ENCODE results near the gene MAML2. TPM values are rescaled to one million over a fixed set of nuclear protein-coding genes. Genes with fewer than 3 reads are reported as not detected.

MAML2 gene
- total RNA-seq, 3 donors from 2014 or later (not counting 1 experiment from before 2014, with no cell fraction given), result 14.2 to 20.5 (median 16.1) TPM

DNA sequence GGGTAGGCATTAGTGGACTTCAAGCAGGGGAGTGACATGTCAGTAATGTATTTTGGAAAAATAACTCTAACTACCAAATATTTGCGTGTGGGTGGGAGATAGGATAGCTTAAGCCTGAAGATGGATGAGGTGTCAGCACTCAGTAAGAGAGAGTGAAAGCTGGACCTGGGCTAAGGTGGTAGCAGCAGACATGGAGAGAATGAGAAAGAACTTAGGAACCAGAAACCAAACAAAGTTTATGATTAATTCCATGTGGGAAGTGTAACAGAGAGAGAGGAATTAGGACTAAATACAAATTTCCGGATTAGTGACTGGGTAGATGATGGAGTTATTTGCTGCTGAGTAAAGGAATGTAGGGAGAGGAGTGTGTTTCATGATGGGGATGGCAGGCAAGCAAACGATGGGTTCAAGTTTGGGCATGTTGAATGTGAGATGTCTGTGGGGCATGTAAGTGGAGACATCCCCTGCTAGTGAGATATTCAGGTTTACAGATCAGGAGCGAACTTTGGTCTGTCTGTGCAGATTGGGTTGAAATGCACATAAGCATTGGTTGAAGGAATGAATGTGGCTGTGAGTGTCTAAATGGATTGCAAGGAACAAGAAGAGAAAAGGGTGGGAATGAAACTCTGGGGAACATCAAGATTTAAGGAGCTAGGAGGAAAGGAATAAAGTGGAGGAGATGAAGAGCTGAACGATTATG lies 233.5 kb downstream of the MAML2 start:
- Histone ChIP-seq H3K9me3 (ENCODE audit: control insufficient read depth, insufficient read depth, low read length) (no peaks in the 10 kb centered on the region), H3K36me3 (ENCODE audit: control insufficient read depth, insufficient read depth, low read length) (peaks cover 1% of the 10 kb centered on the region), H3K27ac (ENCODE audit: low read length) (no peak overlapping the region), H3K27me3 (ENCODE audit: control insufficient read depth, insufficient read depth, low read length) (no peaks in the 10 kb centered on the region), H3K4me1 (ENCODE audit: control insufficient read depth, insufficient read depth, low read length) (peaks cover 9% of the 10 kb centered on the region), H3K4me3 (ENCODE audit: low read length) (no peak overlapping the region)
- ATAC-seq, result no peak
- intact Hi-C loops (cut with micrococcal nuclease), result no loop called here
- no peak overlapping the region for H3K27ac Mint-ChIP-seq
- TF ChIP-seq, protein P1, sequence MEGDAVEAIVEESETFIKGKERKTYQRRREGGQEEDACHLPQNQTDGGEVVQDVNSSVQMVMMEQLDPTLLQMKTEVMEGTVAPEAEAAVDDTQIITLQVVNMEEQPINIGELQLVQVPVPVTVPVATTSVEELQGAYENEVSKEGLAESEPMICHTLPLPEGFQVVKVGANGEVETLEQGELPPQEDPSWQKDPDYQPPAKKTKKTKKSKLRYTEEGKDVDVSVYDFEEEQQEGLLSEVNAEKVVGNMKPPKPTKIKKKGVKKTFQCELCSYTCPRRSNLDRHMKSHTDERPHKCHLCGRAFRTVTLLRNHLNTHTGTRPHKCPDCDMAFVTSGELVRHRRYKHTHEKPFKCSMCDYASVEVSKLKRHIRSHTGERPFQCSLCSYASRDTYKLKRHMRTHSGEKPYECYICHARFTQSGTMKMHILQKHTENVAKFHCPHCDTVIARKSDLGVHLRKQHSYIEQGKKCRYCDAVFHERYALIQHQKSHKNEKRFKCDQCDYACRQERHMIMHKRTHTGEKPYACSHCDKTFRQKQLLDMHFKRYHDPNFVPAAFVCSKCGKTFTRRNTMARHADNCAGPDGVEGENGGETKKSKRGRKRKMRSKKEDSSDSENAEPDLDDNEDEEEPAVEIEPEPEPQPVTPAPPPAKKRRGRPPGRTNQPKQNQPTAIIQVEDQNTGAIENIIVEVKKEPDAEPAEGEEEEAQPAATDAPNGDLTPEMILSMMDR (IDR thresholded peaks at IDR 0.05), result no peak
- H3K9me3 Mint-ChIP-seq, result no peaks in the 10 kb centered on the region
- WGBS (ENCODE audit: insufficient coverage), result 96% methylated on average over 5 of the region's 5 CpGs
- DNase-seq, result no peak
- no peaks in the 10 kb centered on the region for H3K27me3 Mint-ChIP-seq (ENCODE audit: low read depth in 2 of 2)
- no peak overlapping the region for H3K4me3 Mint-ChIP-seq
- H3K36me3 Mint-ChIP-seq, result no peaks in the 10 kb centered on the region
- peaks cover 12 to 22% of the 10 kb centered on the region in 2 donors for H3K4me1 Mint-ChIP-seq

DNA sequence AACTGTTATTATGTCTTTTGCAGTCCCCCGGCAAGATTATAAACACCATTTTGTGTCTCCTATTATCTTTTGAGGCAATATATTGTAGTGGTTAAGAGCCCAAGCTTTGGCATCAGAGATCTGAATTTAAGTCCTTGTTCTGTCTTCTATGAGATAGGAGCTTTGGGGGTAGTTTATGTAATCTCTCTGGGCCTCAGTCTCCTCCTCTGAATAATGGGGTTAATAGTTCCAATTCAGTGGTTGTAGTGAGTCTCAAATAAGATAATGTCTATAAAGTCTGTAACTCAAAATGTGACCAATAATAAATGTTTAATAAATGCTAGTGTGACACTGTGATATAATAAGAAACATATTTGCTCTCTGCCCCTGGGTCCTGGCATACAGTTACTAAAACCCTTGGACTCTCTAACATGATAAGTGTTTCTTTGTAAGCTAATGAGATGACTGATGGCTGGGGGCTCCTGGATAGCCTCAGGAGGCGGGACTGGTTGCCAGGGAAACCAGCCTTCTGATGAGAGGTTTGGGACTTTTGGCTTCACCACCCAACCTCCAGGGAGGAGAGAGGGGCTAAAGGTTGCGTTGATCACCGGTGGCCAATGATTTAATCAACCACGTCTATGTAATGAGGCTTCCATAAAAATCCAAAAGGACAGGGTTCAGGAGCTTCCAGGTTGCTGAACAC lies 235.7 kb downstream of the MAML2 start:
- no peak overlapping the region for H3K4me3 Mint-ChIP-seq
- 100% methylated on average over 5 of the region's 5 CpGs for WGBS (ENCODE audit: insufficient coverage)
- Histone ChIP-seq H3K9me3 (ENCODE audit: control insufficient read depth, insufficient read depth, low read length) (no peaks in the 10 kb centered on the region), H3K4me1 (ENCODE audit: control insufficient read depth, insufficient read depth, low read length) (peaks cover 8% of the 10 kb centered on the region), H3K4me3 (ENCODE audit: low read length) (no peak overlapping the region), H3K27me3 (ENCODE audit: control insufficient read depth, insufficient read depth, low read length) (no peaks in the 10 kb centered on the region), H3K36me3 (ENCODE audit: control insufficient read depth, insufficient read depth, low read length) (peaks cover 1% of the 10 kb centered on the region), H3K27ac (ENCODE audit: low read length) (no peak overlapping the region)
- ATAC-seq (no peak), DNase-seq (no peak)
- no peaks in the 10 kb centered on the region for H3K36me3 Mint-ChIP-seq
- H3K9me3 Mint-ChIP-seq, result no peaks in the 10 kb centered on the region
- no peak overlapping the region for H3K27ac Mint-ChIP-seq
- H3K27me3 Mint-ChIP-seq (ENCODE audit: low read depth in 2 of 2), result no peaks in the 10 kb centered on the region
- TF ChIP-seq, protein P1 (IDR thresholded peaks at IDR 0.05), result no peak
- intact Hi-C loops (cut with micrococcal nuclease), result no loop called here
- peaks cover 6 to 11% of the 10 kb centered on the region in 2 donors for H3K4me1 Mint-ChIP-seq

DNA sequence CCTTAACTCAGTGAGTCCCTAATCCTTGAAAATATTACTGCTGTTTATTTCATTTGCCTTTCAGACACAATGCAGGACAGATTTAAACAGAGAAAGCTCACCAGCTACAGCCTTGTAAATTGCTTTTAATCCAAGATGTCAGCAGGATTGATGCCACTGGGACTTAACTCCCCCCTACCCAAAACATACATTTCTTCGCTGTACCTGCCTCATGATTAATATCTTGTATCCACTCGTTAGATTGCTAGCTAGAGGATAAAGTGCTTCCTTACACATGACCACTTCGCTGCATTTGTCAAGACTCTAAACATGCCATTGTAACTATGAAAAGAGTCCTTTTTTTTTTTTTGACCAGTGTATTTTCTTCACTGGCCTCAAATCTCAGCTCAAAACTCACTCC lies 236.3 kb downstream of the MAML2 start:
- Mint-ChIP-seq H3K36me3 (no peaks in the 10 kb centered on the region), H3K27me3 (ENCODE audit: low read depth in 2 of 2) (no peaks in the 10 kb centered on the region), H3K9me3 (no peaks in the 10 kb centered on the region), H3K4me1 (peaks cover 6 to 8% of the 10 kb centered on the region in 2 donors), H3K27ac (no peak overlapping the region), H3K4me3 (no peak overlapping the region)
- Histone ChIP-seq H3K27ac (ENCODE audit: low read length) (no peak overlapping the region), H3K9me3 (ENCODE audit: control insufficient read depth, insufficient read depth, low read length) (no peaks in the 10 kb centered on the region), H3K4me1 (ENCODE audit: control insufficient read depth, insufficient read depth, low read length) (peaks cover 1% of the 10 kb centered on the region), H3K36me3 (ENCODE audit: control insufficient read depth, insufficient read depth, low read length) (peaks cover 1% of the 10 kb centered on the region), H3K27me3 (ENCODE audit: control insufficient read depth, insufficient read depth, low read length) (no peaks in the 10 kb centered on the region), H3K4me3 (ENCODE audit: low read length) (no peak overlapping the region)
- intact Hi-C loops (cut with micrococcal nuclease), result no loop called here
- WGBS (ENCODE audit: insufficient coverage), result 95% methylated on average over 2 of the region's 3 CpGs
- DNase-seq, result no peak
- TF ChIP-seq, protein P1 (IDR thresholded peaks at IDR 0.05), result no peak
- no peak for ATAC-seq
